Tibial nerve (tissue), 4 donors: ENCODE results near the gene TMEM135.

ENCODE experiments used
- CTCF ChIP-seq, 5 experiments: fragments of 200-600 bp in 3 of 5; fragments of 450-650 bp in 2 of 5; sonication (generic) in 3 of 5; IDR thresholded peaks; one replicate each; pipeline ENCODE4 v1.5.1; 2016 to 2019; ENCODE audit warnings: antibody characterized with exemption in 5 of 5, mild to moderate bottlenecking in 3 of 5, moderate library complexity in 2 of 5
- EP300 ChIP-seq, 2 donors: sonication (generic); formaldehyde crosslinking; IDR thresholded peaks; one replicate each; pipeline ENCODE4 v1.6.1; 2017; ENCODE audit warnings: antibody characterized with exemption in 2 of 2, mild to moderate bottlenecking in 1 of 2
- POLR2A ChIP-seq, 2 donors: fragments of 450-650 bp; IDR thresholded peaks; one replicate each; pipeline ENCODE4 v1.6.1; 2017; ENCODE audit warnings: antibody characterized with exemption in 2 of 2, mild to moderate bottlenecking in 2 of 2, moderate library complexity in 2 of 2

GRCh38 chr11:87298155-87298554 is 260.4 kb downstream of the TMEM135 start:
- TF ChIP-seq CTCF (IDR thresholded peaks at IDR 0.05) (no peak), POLR2A (IDR thresholded peaks at IDR 0.05) (no peak), EP300 (IDR thresholded peaks at IDR 0.05) (no peak)
